Middle frontal gyrus (tissue), 1 donor: ENCODE measurements around the gene RRAGB.
"Not testable (repeated sequence)": the region's sequence is repeated elsewhere in the genome, so short reads cannot be mapped to it uniquely, and the experiment has no call there.

Experiments
- DNase-seq: peaks from one replicate; pipeline ENCODE4 v3.0.0-alpha.2; 2015; ENCODE audit warnings: low spot score; ENCODE audit errors: extremely low spot score

RRAGB gene

DNA sequence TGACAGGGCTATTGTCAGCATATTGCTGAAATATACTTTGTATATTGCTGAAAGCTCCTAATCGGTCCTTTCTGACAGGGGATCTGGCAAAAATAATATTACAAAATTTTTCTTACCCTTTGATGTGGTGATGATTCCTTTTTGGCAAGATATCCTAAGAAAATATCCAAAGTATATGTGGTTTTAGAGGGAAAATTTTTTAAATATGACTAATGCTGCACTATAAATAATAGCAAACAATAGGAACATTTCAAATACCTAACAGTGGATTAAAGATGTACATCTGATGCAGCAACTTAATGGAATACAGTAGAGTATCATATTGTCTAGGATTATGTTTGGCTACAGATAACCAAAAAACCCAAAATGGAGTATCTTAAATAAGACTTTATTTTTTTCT lies 49.6 kb downstream of the RRAGB start:
- no peak for DNase-seq

DNA sequence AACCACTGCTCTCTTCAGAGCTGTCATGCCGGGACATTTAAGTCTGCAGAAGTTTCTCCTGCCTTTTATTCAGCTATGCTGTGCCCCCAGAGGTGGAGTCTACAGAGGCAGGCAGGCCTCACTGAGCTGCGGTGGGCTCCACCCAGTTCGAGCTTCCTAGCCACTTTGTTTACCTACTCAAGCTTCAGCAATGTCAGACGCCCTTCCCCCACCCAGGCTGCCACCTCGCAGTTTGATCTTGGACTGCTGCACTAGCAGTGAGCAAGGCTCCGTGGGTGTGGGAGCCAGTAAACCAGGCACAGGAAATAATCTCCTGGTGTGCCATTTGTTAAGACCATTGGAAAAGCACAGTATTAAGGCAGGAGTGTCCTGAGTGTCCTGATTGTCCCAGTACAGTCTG lies 56.9 kb downstream of the RRAGB start:
- DNase-seq = not testable (repeated sequence)

DNA sequence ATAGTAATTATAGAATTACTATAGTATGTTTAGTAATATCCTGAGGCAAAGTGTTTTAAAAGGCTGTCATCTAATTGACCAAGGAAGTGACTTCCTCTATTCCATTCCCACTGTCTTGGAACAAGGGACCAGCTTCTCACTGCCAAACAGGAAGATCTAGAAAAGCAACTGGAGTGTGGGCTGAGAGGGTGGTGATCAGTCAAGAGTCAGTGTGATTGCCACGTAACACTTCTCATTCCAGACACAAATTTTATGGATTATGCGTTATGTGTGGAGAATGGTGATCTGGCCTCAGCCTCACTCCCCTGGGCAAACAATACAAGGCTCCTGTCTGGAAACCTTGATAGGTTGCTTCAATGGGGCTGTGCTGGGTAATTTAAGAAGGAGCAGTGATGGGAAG lies 60.0 kb downstream of the RRAGB start:
- DNase-seq = no peak

DNA sequence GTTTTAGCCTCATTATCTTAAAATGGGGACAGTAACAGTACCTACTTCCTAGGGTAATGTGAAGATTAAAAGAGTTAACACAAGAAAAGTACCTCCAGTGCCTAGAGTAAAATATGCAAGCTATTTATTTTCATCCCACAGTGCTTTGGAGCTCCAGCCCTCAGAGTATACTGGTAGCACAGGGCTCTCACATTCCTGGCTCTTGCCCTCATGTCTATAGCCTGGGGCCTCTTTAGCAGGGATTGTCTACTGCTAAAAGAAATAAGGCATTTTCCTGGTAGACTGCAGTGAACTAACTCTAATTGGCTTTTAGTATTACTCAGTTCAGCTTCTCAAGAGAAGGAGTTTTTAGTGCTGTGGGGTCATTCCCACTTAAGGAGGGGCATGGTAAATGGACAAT lies 60.8 kb downstream of the RRAGB start:
- no peak for DNase-seq

DNA sequence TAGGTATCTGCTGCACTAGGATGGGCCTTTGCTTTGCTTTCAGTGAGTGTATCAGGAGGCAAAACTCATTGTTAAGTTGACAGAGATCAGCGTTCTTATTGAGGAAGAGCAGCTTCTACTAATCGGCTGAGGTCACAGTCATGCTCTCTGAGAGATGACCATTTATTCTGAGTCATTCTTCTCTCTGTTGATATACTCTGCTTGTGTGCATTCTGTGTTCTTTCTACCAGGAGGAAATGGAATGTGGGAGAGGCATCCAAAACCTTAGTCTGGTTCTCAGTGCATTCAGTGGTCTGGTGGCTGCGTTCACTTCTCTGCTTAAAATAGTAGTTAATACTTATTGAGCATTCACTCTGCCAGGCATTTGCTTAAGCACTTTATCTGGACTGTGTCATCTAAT lies 66.2 kb downstream of the RRAGB start:
- DNase-seq = no peak

DNA sequence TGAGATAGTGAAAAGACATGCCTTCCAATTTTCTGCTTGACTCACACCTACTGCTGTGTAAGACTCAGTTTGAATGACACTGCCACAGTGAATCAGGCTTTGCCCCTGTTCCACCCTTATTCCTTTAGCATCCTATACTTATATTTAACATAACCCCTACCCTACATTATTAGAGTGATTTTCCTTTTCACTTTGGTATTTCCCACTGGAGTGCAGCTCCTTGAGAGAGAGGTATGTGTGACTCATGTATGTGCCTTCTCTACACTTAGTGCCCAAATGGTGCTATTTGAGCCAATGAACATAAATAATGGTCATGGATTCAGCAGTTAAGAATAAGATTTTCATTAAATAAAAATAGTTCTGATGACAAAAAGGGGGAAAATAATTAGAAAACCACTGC lies 69.5 kb downstream of the RRAGB start:
- DNase-seq = no peak

DNA sequence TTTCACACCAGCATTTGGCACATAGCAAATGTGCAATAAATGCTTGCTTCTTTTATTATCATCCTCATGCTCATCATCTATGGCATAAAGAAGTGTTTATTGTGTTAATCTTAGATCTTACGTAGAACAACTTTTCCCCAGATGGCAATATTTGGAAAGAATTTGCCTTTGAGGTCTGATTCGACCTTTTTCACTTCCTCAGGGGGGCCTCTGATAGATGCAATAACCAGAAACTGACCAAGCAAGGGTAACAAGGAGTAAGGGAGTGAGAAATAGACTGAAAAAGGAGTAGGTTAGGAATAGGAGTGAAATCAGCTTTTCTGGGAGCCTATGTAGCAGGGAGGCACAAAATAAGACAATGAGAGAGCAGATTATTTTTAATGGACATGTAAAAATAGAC lies 70.2 kb downstream of the RRAGB start:
- no peak for DNase-seq

DNA sequence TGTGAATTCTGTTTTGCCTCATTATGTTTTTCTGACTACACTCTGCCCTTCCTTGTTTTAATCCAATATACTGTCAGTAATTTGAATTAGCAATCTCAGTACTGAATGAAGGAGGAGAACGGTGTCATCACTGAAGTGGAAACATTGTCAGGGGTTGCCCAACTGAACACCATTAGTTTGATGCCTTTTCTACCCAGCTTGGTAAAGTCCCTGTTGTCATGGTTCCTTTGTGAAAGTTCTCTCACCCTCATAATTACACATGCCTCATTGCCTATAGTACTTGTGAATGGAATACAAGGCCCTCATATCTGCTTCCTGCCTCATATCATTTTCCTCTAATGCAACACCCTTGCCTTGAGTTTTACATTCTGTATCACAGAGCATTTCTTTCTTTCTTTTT lies 76.9 kb downstream of the RRAGB start:
- no peak for DNase-seq

DNA sequence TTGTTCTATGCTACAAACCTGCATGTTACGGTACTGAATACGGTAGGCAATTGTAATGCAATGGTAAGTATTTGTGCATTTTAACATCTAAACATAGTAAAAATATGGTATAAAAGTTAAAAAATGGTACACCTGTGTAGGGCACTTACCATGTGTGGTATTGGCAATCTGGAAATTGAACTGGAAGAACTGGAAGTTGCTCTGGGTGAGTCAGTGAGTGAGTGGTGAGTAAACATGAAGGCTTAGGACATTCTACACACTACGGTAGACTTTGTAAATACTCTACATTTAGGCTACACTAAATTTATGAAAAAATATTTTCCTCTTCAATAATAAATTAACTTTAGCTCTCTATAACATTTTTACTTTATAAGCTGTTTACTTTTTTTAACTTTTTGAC lies 78.9 kb downstream of the RRAGB start:
- no peak for DNase-seq

DNA sequence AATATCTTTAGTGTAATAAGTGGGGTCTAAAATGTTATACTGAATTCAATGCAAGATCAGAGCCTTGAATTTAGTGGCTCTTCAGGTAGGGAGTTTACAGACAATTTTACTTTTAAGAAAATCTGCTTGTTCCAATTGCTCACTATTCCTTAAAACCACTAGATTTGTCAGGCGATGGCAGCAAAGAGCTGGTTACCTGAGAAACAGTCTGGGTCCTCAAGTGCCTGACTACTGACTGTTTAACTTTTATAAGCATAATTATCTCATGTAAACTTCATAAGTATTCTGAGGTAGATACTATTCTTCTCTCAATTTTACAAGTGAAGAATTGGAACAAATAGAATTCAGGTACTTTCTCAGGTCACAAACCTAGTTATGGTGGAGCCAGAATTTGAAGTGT lies 84.3 kb downstream of the RRAGB start:
- no peak for DNase-seq
